ENCODE data around the gene SLC25A6.

DNA sequence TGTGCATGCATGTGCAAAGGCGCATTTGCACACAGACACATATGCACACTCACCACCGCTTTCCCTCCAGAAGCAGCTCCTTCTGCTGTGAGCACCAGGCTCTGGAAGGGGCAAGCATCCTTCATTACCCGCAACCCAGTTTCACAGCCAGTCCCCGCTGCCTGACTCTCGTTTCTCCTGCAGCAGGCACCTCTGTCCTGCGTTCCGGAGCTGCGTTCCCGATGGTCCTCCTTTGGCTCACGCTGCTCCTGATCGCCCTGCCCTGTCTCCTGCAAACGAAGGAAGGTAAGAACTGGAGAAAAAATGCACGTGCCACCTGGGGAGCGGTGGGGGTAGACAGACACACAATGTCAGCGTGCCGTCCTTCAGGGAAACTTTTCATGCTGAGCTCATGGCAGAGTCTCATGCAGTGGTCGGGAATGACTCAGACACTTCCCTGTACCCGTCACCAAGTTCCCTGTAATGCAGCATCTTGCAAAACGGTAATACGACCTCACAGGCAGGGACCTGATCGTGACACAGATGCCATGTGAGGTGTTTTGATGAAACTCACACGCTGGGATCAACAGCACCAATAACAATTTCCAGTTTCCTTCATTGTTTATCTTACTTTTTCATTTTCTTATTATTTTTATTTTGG lies 50.2 kb downstream of the SLC25A6 start:
- TF ChIP-seq, protein P1, sequence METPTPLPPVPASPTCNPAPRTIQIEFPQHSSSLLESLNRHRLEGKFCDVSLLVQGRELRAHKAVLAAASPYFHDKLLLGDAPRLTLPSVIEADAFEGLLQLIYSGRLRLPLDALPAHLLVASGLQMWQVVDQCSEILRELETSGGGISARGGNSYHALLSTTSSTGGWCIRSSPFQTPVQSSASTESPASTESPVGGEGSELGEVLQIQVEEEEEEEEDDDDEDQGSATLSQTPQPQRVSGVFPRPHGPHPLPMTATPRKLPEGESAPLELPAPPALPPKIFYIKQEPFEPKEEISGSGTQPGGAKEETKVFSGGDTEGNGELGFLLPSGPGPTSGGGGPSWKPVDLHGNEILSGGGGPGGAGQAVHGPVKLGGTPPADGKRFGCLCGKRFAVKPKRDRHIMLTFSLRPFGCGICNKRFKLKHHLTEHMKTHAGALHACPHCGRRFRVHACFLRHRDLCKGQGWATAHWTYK (CRISPR knock-in tag; IDR thresholded peaks at IDR 0.05): no peak
- TF ChIP-seq, protein P2, sequence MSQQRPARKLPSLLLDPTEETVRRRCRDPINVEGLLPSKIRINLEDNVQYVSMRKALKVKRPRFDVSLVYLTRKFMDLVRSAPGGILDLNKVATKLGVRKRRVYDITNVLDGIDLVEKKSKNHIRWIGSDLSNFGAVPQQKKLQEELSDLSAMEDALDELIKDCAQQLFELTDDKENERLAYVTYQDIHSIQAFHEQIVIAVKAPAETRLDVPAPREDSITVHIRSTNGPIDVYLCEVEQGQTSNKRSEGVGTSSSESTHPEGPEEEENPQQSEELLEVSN (IDR thresholded peaks at IDR 0.05; ENCODE audit: borderline replicate concordance in 1 of 2, extremely low read depth in 1 of 2, insufficient read depth in 1 of 2, insufficient read length in 1 of 2, low read depth in 1 of 2, low read length in 1 of 2, poor library complexity in 1 of 2, severe bottlenecking in 1 of 2): no peak
- TF ChIP-seq, protein P3, sequence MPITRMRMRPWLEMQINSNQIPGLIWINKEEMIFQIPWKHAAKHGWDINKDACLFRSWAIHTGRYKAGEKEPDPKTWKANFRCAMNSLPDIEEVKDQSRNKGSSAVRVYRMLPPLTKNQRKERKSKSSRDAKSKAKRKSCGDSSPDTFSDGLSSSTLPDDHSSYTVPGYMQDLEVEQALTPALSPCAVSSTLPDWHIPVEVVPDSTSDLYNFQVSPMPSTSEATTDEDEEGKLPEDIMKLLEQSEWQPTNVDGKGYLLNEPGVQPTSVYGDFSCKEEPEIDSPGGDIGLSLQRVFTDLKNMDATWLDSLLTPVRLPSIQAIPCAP (CRISPR knock-in tag; IDR thresholded peaks at IDR 0.05; ENCODE audit: borderline replicate concordance): no peak
- TF ChIP-seq SNRNP70 (optimal IDR thresholded peaks at IDR 0.05; ENCODE audit: low read depth, low read length): no peak
- TF ChIP-seq, protein P4, sequence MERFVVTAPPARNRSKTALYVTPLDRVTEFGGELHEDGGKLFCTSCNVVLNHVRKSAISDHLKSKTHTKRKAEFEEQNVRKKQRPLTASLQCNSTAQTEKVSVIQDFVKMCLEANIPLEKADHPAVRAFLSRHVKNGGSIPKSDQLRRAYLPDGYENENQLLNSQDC (CRISPR knock-in tag; IDR thresholded peaks at IDR 0.05): no peak
- TF ChIP-seq ZNF644 (tag; IDR thresholded peaks at IDR 0.05; ENCODE audit: low read depth): no peak
- TF ChIP-seq, protein P5, sequence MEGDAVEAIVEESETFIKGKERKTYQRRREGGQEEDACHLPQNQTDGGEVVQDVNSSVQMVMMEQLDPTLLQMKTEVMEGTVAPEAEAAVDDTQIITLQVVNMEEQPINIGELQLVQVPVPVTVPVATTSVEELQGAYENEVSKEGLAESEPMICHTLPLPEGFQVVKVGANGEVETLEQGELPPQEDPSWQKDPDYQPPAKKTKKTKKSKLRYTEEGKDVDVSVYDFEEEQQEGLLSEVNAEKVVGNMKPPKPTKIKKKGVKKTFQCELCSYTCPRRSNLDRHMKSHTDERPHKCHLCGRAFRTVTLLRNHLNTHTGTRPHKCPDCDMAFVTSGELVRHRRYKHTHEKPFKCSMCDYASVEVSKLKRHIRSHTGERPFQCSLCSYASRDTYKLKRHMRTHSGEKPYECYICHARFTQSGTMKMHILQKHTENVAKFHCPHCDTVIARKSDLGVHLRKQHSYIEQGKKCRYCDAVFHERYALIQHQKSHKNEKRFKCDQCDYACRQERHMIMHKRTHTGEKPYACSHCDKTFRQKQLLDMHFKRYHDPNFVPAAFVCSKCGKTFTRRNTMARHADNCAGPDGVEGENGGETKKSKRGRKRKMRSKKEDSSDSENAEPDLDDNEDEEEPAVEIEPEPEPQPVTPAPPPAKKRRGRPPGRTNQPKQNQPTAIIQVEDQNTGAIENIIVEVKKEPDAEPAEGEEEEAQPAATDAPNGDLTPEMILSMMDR (IDR thresholded peaks at IDR 0.05 in 2 of 3, conservative IDR thresholded peaks at IDR 0.05 in 1 of 3; ENCODE audit: insufficient read depth in 2 of 3, low read depth in 1 of 3, low read length in 3 of 3): no peak
- no peak for TF ChIP-seq ILK (tag; IDR thresholded peaks at IDR 0.05; ENCODE audit: borderline replicate concordance, low read depth)
- TF ChIP-seq, protein P6, sequence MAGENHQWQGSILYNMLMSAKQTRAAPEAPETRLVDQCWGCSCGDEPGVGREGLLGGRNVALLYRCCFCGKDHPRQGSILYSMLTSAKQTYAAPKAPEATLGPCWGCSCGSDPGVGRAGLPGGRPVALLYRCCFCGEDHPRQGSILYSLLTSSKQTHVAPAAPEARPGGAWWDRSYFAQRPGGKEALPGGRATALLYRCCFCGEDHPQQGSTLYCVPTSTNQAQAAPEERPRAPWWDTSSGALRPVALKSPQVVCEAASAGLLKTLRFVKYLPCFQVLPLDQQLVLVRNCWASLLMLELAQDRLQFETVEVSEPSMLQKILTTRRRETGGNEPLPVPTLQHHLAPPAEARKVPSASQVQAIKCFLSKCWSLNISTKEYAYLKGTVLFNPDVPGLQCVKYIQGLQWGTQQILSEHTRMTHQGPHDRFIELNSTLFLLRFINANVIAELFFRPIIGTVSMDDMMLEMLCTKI (IDR thresholded peaks at IDR 0.05; ENCODE audit: partially characterized antibody): no peak
- no peak for TF ChIP-seq ZNF121 (CRISPR knock-in tag; conservative IDR thresholded peaks at IDR 0.05)
- TF ChIP-seq SP2 (IDR thresholded peaks at IDR 0.05; ENCODE audit: extremely low read depth, low read depth, low read length, poor library complexity, severe bottlenecking): no peak

Data from K562 (cell line).